Measurements from ENCODE around the gene ALKBH3.

ALKBH3 gene

DNA sequence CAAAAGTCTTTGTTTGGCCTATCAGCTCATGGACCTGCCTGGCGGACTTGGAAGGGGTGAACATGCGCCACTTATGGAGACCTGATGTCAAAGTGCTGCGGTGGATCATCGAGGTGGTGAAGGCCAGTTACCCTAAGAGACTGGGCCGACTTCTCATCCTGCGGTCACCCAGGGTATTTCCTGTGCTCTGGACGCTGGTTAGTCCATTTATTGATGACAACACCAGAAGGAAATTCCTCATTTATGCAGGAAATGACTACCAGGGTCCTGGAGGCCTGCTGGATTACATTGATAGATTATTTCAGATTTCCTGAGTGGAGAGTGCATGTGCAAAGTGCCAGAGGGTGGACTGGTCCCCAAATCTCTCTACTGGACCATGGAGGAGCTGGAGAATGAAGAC, 17.9 kb downstream of the ALKBH3 start:
- DNase-seq, result no peak

- DNase-seq, result no peak
Measured at GRCh38 chr11:43899094-43899493, 18.5 kb downstream of the ALKBH3 start.

DNA sequence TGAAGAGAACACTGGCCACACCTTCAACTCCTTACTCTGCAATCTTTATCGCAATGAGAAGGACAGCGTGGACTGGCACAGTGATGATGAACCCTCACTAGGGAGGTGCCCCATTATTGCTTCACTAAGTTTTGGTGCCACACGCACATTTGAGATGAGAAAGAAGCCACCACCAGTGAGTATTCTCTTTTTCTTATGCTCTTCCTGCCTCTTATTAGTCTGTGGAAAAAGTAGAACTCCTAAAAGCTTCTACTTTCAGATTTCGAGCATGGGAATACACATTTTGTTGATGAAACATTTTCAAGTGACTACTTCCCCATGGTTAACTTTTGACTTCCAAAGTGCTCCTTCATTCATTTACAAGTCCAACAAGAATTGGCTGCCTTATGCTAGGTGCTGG, 20.9 kb downstream of the ALKBH3 start:
- no peak for DNase-seq

- no peak for DNase-seq
Measured at GRCh38 chr11:43903078-43903477, 22.4 kb downstream of the ALKBH3 start.

DNA sequence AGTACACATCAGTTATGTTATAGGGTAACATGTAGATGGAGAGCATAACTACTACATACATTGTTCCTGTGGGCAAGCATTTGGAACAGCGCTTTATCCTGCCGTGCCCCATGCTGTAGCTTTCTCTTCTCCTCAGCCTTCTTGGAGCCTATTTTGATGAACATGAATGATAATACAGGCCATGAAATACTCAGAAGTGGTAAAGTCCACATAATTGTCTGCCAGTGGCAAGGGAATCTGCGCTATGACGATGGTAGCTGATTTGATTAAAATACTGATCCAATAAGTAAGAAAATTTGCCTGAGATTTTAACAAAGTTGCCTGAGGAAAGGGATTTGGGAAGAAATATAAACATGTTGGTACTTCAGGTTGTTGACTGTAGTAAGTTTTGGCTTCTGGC, 23.3 kb downstream of the ALKBH3 start:
- no peak for DNase-seq

GRCh38 chr11:43904742-43905535, 24.3 kb downstream of the ALKBH3 start:
- no peak for DNase-seq

- DNase-seq, result no peak
Measured at GRCh38 chr11:43905813-43906241, 25.2 kb downstream of the ALKBH3 start.

GRCh38 chr11:43907028-43907975, 26.7 kb downstream of the ALKBH3 start:
- DNase-seq, result no peak

GRCh38 chr11:43908191-43908590, 27.6 kb downstream of the ALKBH3 start:
- no peak for DNase-seq

DNA sequence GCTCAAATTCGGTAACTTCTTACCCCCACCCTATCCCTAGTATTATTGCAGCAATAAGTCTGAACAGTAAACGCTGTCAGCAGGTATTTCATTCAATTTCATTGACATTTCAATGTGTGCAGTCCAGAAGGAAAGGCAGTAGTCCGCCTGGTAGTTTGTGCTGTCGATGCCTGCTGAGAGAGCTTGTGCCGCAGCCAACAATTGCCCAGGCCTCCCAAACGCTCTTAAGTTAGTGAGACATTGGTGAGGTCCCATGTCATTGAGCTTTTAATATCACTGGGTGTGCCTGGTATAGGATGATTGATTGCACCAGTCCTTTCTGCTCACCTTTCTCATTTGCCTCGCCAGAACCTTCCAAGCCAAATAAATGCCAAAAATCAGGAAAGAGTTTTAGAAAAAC, 28.1 kb downstream of the ALKBH3 start:
- no peak for DNase-seq

DNA sequence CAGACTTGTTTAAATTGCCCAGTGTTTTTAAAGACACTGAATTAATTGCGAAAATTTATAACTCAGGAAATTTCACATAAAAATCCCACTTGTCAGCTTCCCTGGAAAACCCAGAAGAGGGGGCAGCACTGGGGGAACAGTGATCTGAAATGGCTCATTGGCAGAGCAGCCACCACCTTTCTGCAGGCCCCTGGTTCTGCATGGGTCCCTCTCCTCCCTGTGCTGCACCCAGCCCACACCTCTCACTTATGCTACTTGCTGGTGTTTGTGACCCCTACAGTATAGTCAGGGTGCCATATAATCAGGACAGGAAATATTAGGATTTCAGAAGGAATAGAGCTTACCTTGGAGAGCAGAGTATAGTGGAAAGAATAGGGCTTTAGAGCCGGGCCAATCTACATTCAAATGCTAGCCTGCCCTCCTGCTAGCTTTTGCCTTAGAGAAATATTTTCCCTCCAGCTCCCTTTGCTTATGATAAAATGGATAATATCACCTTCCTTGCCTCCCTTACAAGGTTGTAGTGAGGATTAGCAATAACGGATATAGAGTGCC, 33.3 kb downstream of the ALKBH3 start:
- no peak for DNase-seq

GRCh38 chr11:43914466-43914865, 33.8 kb downstream of the ALKBH3 start:
- no peak for DNase-seq

DNA sequence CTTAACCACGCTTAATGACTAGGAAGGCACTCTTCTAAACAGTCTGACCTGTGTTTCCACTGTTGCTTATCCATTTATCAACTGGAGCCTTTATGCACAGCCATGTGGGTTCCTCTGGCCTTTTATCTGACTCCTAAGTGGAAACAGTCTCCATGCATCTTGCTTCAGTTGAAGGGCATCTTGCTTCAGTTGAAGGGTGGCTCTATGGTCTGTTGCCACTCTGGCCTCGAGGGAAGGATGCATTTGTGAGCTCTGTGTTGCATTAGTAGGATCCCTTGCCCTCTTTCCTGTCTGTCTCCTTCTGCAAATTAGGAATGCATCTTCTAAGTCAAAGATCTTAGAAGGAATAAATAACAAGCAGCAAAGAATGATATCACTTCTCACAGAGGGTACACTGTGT, 36.0 kb downstream of the ALKBH3 start:
- DNase-seq, result no peak

DNA sequence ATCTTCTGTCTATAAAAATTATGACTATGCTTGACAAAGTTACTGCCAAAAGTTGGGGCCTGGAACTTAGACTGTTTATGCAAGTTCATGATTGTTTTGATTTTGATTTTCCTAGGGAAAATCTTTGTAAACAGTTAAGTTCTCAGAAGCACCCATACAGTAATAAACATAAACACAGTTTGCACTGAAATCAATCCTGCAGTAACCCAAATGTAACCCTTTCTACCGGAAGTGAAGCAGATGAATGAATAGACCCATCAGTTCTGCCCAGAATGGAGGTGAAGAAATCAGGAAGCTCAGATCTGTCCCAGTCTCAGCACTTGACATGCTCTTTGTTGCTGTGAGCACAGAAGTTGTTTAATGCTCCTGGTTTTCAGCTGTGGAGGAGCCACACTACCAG, 37.2 kb downstream of the ALKBH3 start:
- no peak for DNase-seq

DNA sequence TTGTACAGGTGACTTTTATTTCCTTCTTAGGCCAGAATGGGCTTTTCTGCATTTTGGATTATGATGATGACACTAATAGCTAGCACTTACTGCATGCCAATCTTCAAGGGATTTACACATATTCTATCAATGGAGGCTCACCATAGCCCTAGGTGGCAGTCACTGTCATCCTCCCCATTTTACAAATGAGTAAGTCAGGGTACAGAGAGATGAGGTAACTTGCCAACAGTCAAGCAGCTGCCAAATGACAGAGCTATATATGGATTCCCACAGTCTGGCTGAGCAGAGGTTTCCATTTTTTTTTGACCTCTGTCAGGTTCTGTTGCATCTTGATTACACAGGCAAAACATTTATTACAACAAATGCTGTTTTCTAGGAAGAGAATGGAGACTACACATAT, 38.0 kb downstream of the ALKBH3 start:
- no peak for DNase-seq

DNA sequence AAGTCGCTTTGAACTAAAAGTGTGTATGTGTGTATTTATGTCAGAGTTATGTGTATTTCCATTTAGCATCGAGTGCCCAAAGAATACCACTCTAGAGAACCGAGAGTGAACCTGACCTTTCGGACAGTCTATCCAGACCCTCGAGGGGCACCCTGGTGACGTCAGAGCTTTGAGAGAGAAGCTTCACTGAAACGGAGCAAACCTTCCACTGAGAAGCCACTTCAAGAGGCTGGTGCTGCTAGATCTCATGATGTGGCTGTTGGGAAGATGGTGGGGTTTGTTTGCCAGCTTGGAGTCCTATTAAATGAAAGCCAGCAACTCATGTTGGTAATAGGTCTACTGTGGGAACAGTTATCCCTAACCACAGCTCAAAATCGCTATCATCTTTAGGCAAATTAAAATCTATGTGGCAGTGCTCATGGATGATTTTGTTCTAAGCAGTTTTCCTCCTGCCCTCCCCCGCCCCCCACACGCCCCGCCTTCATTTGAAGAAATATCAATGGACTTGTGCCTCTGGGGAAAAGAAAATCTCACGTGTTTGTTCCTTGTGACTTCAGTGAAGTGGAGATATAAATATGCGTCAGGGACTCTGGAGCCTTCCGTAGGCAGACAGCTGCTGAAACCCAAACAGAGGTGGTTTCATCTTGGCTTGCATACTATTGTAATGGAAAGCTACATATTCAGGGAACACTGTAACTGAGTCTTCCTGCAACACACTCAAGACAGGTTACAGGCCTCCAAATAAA, 39.4 kb downstream of the ALKBH3 start:
- DNase-seq, result no peak

GRCh38 chr11:43920598-43921419, 40.2 kb downstream of the ALKBH3 start:
- DNase-seq, result peak; percentile 23

DNA sequence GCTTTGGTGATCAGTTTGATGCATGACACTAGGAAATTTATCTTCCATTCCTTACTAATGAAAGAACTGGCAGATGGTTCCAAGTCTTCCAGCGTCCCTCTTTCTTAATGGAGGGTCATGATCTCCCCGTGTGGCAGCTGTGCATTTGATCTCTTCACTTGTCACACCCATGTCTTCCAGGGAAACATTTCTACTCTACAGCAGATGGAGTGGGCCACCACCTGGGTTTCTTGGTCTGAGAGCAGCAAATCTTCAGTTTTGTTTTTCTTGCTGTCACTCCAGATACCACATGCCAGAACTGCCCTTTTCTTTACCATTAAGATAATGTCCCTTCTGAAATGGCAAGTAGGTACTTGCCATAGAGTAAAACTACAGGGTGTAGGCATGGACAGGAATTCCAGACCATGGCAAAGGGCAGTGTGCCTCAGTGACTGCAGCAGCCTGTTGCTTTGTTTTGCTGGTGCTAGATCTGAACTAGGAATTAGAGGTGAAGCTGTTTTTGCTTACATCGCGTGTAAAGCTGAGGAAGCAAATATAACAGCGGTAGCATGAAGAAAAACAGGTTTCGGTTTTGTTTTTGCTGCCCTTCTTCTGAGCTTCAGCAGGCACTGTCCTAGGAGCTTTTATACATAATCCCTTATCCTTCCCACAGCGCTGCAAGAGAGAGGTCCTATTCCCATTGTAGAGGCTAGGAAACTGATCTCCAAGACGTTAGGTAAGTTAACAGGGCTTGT, 41.1 kb downstream of the ALKBH3 start:
- DNase-seq, result no peak

GRCh38 chr11:43922295-43922648, 41.6 kb downstream of the ALKBH3 start:
- DNase-seq, result no peak

DNA sequence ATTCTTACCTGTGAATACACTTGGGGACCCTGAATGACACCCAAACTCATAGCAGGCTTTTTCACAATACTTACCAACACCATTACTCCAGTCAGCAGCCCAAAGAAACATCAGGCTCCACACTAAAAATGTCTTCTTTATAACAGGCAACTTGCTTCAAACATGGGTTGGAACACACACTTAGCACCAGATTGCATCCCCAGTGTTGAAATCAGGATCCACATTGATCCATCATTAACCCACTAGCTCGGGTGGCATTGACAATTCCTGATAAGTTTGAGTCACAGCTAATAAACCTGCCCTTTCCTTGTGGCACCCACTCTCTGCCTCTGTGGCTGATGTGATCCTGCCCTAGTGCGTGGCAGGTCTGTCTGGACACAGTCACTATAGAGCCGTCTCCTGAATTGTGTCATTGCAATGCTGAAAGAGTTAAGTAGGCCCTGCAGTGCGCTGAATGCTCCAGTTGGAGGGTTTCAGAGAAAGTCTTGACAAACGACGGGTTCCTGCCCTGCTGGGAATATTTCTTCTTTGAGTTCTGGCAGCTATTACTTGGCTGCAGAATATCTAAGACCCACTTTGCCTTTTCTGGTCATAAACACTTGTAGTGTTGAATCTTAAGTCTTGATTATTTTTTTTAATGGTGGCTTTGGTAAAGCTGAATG, 42.2 kb downstream of the ALKBH3 start:
- DNase-seq, result no peak
